ENCODE measurements around the gene SSC5D. TPM values are rescaled to one million over a fixed set of nuclear protein-coding genes. Genes with fewer than 3 reads are reported as not detected.
"Not testable (repeated sequence)": the region's sequence is repeated elsewhere in the genome, so short reads cannot be mapped to it uniquely, and the experiment has no call there.

Gene SSC5D
- total and polyA plus RNA-seq, 10 donors, result 0.61 to 30.6 (median 16.2) TPM

- no peak for DNase-seq
- no peaks in the 10 kb centered on the region for H3K9me3 ChIP-seq
- no peaks in the 10 kb centered on the region for H3K36me3 ChIP-seq
- no peak overlapping the region for H3K27ac ChIP-seq
- 53 to 69% (median 64%) methylated on average over 15 of the region's 15 CpGs for WGBS, 5 donors
- peaks cover 0 to 52% (median 0%) of the 10 kb centered on the region in 7 donors for H3K27me3 ChIP-seq (replicated peaks in 1 of 7)
- H3K4me1 ChIP-seq, result peaks cover 0 to 8% (median 2%) of the 10 kb centered on the region in 6 donors
- no peak for TF ChIP-seq CTCF (IDR thresholded peaks at IDR 0.05 in 8 of 11, conservative IDR thresholded peaks at IDR 0.05 in 3 of 11)
- TF ChIP-seq POLR2AphosphoS5 (IDR thresholded peaks at IDR 0.05), result no peak
- no peak for TF ChIP-seq POLR2A (IDR thresholded peaks at IDR 0.05)
- no peak overlapping the region for H3K4me3 ChIP-seq
- intact Hi-C loops (cut with DNase I; ENCODE audit: low total_unique reads), result no loop called here
Measured at GRCh38 chr19:55528030-55528803, 40.0 kb downstream of the SSC5D start.

GRCh38 chr19:55529636-55530234 is 41.5 kb downstream of the SSC5D start:
- H3K27ac ChIP-seq, result no peak overlapping the region
- intact Hi-C loops (cut with DNase I; ENCODE audit: low total_unique reads), result no loop called here
- H3K9me3 ChIP-seq, result no peaks in the 10 kb centered on the region
- TF ChIP-seq CTCF (IDR thresholded peaks at IDR 0.05 in 8 of 11, conservative IDR thresholded peaks at IDR 0.05 in 3 of 11) (no peak), POLR2AphosphoS5 (IDR thresholded peaks at IDR 0.05) (no peak)
- H3K27me3 ChIP-seq (replicated peaks in 1 of 7), result peaks cover 0 to 46% (median 0%) of the 10 kb centered on the region in 7 donors
- no peak for DNase-seq
- H3K36me3 ChIP-seq, result no peaks in the 10 kb centered on the region
- no peak overlapping the region for H3K4me3 ChIP-seq
- 81 to 91% (median 87%) methylated on average over 32 to 56 of the region's 56 CpGs for WGBS, 5 donors
- peaks cover 0 to 8% (median 2%) of the 10 kb centered on the region in 6 donors for H3K4me1 ChIP-seq

- Histone ChIP-seq H3K4me3 (no peak overlapping the region), H3K27ac (no peak overlapping the region), H3K27me3 (replicated peaks in 1 of 7) (peaks cover 0 to 39% (median 0%) of the 10 kb centered on the region in 7 donors), H3K4me1 (peaks cover 0 to 7% (median 2%) of the 10 kb centered on the region in 6 donors), H3K9me3 (no peaks in the 10 kb centered on the region), H3K36me3 (no peaks in the 10 kb centered on the region)
- intact Hi-C loops (cut with DNase I; ENCODE audit: low total_unique reads), result no loop called here
- 87 to 93% (median 90%) methylated on average over 12 to 26 of the region's 26 CpGs for WGBS, 5 donors
- no peak for TF ChIP-seq CTCF (IDR thresholded peaks at IDR 0.05 in 8 of 11, conservative IDR thresholded peaks at IDR 0.05 in 3 of 11)
- no peak for TF ChIP-seq POLR2A (IDR thresholded peaks at IDR 0.05)
- TF ChIP-seq POLR2AphosphoS5 (IDR thresholded peaks at IDR 0.05), result no peak
- no peak for DNase-seq
Measured at GRCh38 chr19:55530996-55531395, 42.8 kb downstream of the SSC5D start.

GRCh38 chr19:55534280-55534679 is 46.0 kb downstream of the SSC5D start:
- H3K4me1 ChIP-seq; H3K9me3 ChIP-seq; DNase-seq; H3K36me3 ChIP-seq; H3K4me3 ChIP-seq; intact Hi-C loops (cut with DNase I; ENCODE audit: low total_unique reads); H3K27ac ChIP-seq: not testable (repeated sequence)
- WGBS, 5 donors, result 80 to 91% (median 88%) methylated on average over 7 of the region's 7 CpGs
- H3K27me3 ChIP-seq (replicated peaks in 1 of 7), result peaks cover 0 to 36% (median 0%) of the 10 kb centered on the region in 7 donors

Measured in spleen (tissue), 11 donors.